ENCODE results near the gene MPPE1. TPM values are rescaled to one million over a fixed set of nuclear protein-coding genes. Genes with fewer than 3 reads are reported as not detected.

The MPPE1 gene
- total RNA-seq, 1 donor from 2014 or later = 56.6 TPM

DNA sequence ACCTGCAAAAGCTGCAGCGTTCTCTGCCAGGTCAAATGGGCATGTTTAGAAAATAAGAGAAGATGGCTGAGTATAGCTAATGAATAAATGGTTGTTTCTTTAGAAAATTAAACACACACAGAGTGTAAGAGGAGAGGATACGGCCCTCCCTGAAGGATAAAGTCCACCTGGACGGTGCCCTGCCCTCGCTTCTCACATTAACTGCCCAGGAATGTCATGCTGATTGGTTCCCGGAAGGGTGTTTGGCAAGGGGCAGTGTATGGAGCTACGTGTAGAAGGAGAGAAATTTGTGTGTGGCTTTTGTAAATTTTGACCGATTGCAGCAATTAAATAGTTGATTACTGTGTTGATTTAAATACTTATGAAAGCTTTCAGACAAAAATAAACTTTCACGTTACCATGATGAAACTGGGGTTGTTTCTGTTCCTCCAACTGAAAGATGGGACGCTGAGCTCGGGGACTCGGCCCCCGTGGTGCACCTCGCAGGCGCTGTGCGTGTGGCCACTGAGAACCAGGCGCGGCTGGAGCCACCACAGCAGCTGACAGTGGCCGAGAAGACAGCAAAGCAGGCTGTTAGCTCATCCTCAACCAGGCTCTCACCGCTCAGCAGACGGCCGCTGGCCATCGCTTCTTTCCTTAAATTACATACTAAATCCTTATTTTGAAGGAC lies 22.7 kb downstream of the MPPE1 start:
- intact Hi-C loops (cut with micrococcal nuclease) = no loop called here

- intact Hi-C loops (cut with micrococcal nuclease) = no loop called here
These were observed 23.6 kb downstream of the MPPE1 start for GRCh38 chr18:11884396-11885030.

DNA sequence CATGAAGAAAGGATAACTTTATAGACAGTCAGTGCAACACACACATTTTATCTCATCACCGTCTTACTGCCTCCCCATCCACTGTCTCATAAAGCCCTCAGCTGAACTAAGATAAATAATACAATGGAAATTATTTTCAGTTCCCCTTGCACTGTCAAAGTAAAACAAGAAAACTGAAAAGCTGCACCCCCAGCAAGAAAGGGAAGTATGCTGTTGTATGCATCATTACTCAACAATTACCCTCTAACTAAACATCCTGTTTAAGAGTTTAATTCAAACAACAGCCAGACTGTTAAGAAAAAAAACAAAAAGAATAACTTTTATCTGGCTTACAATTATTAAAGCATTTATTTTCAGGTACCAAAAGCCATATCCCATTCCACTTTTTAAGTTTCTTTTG lies 25.0 kb downstream of the MPPE1 start:
- intact Hi-C loops (cut with micrococcal nuclease) = no loop called here

- intact Hi-C loops (cut with micrococcal nuclease) = no loop called here
These were observed 25.5 kb downstream of the MPPE1 start for GRCh38 chr18:11882636-11883035.

- intact Hi-C loops (cut with micrococcal nuclease) = no loop called here
These were observed 27.4 kb downstream of the MPPE1 start for GRCh38 chr18:11880586-11881304.

DNA sequence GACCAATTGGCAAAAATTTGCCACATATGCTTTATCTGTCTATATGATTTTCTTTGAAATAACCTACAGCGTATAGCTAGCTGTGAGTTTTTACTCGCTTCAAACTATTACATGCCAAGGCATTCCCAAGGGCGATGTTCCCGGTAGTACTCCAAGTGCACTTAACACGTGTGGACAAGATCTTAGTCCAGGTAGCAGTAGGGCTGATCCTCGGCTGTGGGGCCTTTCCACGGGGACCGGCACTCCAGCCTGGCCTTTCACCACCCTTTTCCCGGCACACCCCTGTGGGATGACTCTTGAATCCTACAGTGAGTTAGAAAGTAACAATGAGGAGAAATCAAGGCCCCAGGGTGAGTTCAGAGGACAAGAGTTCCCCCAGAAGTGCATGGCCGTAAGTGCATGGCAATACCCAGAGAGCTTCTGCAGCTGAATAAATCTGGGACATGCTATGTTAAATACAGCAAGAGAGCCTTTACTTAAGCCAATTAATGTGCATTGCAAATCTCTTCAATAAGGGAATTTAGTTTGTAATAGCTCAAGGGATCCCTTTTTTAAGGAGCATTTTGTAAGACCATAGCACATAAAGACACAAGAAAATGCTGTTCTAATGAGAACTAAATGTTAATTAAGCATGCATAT lies 30.5 kb downstream of the MPPE1 start:
- intact Hi-C loops (cut with micrococcal nuclease) = no loop called here

DNA sequence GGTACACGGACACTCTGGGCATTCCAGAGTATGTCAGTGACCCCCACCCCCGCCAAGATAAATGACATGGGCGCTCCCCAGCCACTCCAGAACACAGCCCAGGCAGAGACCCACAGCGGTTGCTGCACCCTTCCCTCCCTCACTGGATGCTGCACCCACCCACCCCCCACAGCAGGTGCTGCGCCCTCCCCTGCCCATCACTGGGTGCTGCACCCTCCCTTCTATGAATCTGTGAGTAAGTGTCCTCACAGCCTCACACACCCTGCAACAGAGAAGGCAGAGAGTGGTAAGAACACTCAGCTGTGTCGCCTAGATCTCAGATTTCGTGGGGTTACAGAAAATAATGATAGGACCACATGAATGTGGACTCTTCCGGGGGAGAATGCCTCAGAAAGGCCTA lies 33.4 kb downstream of the MPPE1 start:
- intact Hi-C loops (cut with micrococcal nuclease) = no loop called here

DNA sequence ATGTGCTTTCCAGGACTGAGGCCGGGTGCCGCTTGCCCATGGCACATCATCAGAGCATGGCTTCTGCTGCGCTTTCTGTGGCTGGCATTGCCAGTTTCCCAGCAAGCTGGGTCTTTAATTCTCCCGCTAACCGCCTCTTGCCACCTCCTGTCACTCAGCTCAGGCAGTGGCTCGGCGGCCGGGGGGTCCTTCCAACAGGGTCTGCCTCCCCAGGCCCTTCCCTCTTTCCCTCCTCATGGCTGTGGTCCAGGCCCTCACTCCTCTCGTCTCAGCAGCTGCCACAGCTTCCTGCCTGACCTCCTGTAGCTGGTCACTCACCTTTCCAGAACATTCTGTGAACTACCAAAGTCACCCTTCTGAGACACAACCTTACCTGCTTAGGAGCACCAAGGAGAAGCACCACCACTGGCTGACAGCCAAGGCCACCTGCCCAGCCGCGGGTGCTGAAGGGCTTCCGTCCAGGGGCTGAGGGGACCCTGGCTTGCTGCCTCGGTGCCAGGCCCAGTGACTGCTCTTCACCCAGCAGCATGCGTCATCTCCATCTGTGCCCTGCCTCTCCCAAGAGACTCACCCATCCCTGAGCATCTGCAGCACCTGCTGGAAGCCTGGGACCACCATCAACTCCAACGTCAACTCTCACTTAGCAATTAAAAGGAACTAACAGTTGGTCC lies 34.3 kb downstream of the MPPE1 start:
- intact Hi-C loops (cut with micrococcal nuclease) = no loop called here

- intact Hi-C loops (cut with micrococcal nuclease) = loop anchor here (1.0 kb wide), 1 partner anchor 139 kb away; no protein-coding TSS in a partner anchor
These were observed 35.5 kb downstream of the MPPE1 start for GRCh38 chr18:11872479-11873136.

- intact Hi-C loops (cut with micrococcal nuclease) = no loop called here
These were observed 36.6 kb downstream of the MPPE1 start for GRCh38 chr18:11871501-11871900.

DNA sequence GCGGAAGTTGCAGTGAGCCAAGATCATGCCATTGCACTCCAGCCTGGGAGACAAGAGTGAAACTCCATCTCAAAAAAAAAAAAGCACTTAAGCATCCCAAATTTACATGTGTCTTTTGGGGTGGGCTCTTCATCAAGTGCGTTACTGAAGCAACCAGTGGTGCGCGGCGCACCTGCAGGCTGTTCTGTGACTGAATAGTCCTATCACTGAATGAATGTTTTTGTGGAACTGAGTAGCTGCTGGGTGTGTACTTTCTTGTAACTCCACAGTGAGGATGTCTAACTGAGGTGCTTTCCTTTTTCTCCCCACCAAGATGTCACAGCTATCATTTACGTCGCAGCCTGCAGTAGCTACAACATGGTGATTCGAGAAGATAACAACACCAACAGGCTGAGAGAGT lies 39.9 kb downstream of the MPPE1 start:
- intact Hi-C loops (cut with micrococcal nuclease) = no loop called here

DNA sequence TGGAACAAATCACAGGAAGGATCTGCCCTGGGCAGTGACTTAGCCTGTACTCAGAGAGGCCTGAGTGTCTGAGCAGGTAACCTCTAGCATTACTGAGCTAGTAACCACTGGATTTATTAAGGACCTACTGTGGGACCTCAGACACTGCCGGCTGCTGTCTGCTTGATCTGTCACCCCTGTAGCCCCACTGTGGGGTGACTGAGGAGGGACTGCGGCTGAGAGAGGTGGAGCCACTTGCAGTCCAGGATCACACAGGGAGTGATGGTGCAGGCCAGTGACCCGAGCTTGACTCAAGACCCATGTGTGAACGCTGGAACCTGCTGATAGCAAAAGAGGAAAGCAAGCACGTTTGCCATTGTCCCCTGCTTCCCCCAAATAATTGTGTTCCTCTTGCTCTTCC lies 41.4 kb downstream of the MPPE1 start:
- intact Hi-C loops (cut with micrococcal nuclease) = no loop called here

DNA sequence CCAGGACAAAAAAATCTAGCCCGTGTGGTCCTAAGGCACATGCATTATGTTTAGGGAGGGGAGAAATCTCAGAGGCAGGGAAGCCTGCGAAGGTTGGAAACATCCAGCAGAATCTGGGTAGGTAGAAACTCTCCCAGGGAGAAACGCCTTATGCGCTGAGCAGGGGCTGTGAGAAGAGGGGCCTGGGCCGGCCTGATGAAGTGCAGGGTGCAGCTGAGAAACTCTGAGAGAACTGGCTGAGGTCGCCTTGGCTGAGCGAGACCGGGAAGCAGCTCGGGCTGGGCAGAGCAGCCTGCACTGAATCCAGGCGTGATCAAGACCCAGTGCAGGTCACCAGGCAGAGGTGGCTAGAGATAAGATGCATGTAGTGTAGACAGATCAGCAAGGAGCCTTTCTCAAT lies 41.8 kb downstream of the MPPE1 start:
- intact Hi-C loops (cut with micrococcal nuclease) = no loop called here

GRCh38 chr18:11865071-11865470 lies 43.0 kb downstream of the MPPE1 start:
- intact Hi-C loops (cut with micrococcal nuclease) = no loop called here

GRCh38 chr18:11864471-11864870 lies 43.6 kb downstream of the MPPE1 start:
- intact Hi-C loops (cut with micrococcal nuclease) = no loop called here

DNA sequence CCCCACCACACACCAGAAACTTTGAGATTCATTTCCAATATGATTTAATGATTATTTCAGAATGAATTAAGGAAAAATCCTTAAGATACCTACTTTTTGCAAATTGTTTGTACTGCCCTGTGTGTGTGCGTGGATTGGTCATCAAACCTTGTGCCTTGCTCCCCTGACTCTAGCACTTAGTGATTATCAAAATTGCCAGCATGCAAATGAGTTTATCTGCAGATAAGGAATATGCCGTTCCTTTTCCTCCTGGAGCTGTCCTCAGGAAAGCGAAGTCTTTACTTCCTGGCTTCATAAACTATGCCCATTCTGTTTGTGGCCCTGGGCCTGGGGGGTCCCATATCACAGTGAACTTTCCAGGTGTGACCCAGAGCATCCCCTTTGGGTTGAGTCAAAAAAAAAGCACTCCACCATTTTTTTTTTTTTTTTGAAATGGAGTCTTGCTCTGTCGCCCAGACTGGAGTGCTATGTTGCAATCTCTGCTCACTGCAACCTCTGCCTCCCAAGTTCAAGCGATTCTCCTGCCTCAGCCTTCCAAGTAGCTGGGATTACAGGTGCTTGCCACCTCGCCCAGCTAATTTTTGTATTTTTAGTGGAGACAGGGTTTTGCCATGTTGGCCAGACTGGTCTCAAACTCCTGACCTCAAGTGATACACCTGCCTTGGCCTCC lies 45.5 kb downstream of the MPPE1 start:
- intact Hi-C loops (cut with micrococcal nuclease) = no loop called here

DNA sequence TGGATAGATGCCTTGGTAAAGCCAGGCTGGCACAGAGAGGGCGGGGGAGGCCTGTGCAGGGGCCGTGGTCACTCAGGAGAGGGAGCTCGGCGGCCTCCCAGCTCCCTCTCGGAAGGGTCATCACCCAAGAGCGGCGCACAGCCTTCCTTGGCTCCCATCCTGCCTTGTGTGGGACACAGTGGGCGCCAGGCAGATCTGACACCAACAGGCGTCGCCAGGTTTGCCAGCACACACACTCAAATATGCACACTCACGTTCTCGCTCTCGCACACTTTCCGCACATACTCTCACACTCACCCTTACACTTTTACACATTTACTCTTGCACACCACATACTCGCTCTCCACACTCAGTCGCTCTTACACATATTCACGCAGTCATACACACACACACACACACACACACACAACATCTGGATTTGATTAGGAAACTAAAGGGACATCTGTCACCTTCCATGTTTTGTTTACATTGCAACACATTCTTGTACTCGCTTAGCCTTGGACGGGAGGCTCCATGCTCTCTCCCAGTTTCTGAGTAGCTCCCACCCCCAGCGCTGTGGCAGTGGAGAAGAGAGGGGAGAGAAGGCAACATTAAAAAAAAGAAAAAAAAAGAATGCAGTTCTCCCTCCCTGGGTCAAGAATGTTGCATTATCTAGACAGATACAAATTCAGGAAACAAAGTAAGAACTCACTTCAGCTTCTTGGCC lies 46.4 kb downstream of the MPPE1 start:
- intact Hi-C loops (cut with micrococcal nuclease) = no loop called here

GRCh38 chr18:11860594-11861450 lies 47.3 kb downstream of the MPPE1 start:
- intact Hi-C loops (cut with micrococcal nuclease) = no loop called here

DNA sequence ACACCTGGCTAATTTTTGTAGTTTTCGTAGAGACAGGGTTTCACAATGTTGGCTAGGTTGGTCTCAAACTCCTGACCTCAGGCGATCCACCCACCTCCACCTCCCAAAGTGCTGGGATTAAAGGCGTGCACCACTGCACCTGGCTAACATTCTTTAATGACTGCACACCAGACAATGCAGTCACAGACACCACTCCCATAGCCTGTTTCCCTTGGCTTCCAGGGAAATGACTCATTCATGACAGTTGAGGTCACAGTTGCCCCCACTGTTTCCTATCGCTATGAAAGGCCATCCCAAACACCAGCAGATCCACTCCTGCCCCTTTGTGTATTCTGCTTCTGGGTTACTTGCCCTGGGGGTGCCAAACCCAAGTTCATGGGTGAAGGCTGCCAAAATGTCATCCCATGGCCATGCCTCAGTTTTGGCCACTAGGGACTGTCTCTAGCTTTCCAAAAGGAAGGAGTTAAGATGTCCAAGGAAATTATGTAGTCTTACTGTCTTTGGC lies 48.2 kb downstream of the MPPE1 start:
- intact Hi-C loops (cut with micrococcal nuclease) = no loop called here
